ENCODE measurements around the gene TMEM116. TPM values are rescaled to one million over a fixed set of nuclear protein-coding genes. Genes with fewer than 3 reads are reported as not detected.

TMEM116 gene
- total and polyA plus RNA-seq, 10 of the 15 experiments (the other 5 are each of a cell fraction or from before 2014, with no cell fraction given), result 6.0 to 25.7 (median 8.5) TPM

- TF ChIP-seq, protein P1, sequence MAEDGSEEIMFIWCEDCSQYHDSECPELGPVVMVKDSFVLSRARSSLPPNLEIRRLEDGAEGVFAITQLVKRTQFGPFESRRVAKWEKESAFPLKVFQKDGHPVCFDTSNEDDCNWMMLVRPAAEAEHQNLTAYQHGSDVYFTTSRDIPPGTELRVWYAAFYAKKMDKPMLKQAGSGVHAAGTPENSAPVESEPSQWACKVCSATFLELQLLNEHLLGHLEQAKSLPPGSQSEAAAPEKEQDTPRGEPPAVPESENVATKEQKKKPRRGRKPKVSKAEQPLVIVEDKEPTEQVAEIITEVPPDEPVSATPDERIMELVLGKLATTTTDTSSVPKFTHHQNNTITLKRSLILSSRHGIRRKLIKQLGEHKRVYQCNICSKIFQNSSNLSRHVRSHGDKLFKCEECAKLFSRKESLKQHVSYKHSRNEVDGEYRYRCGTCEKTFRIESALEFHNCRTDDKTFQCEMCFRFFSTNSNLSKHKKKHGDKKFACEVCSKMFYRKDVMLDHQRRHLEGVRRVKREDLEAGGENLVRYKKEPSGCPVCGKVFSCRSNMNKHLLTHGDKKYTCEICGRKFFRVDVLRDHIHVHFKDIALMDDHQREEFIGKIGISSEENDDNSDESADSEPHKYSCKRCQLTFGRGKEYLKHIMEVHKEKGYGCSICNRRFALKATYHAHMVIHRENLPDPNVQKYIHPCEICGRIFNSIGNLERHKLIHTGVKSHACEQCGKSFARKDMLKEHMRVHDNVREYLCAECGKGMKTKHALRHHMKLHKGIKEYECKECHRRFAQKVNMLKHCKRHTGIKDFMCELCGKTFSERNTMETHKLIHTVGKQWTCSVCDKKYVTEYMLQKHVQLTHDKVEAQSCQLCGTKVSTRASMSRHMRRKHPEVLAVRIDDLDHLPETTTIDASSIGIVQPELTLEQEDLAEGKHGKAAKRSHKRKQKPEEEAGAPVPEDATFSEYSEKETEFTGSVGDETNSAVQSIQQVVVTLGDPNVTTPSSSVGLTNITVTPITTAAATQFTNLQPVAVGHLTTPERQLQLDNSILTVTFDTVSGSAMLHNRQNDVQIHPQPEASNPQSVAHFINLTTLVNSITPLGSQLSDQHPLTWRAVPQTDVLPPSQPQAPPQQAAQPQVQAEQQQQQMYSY (CRISPR knock-in tag; IDR thresholded peaks at IDR 0.05), result no peak
- TF ChIP-seq CHD2 (IDR thresholded peaks at IDR 0.05; ENCODE audit: borderline replicate concordance, low read depth, low read length), result no peak
- TF ChIP-seq SRF (IDR thresholded peaks at IDR 0.05; ENCODE audit: low read depth in 2 of 2, low read length in 2 of 2), result no peak
- TF ChIP-seq, protein P2, sequence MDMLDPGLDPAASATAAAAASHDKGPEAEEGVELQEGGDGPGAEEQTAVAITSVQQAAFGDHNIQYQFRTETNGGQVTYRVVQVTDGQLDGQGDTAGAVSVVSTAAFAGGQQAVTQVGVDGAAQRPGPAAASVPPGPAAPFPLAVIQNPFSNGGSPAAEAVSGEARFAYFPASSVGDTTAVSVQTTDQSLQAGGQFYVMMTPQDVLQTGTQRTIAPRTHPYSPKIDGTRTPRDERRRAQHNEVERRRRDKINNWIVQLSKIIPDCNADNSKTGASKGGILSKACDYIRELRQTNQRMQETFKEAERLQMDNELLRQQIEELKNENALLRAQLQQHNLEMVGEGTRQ (IDR thresholded peaks at IDR 0.05; ENCODE audit: borderline replicate concordance, low read depth, low read length), result no peak
- TF ChIP-seq KLF5 (IDR thresholded peaks at IDR 0.05; ENCODE audit: partially characterized antibody), result no peak
These were observed 36.1 kb downstream of the TMEM116 start (continued) for GRCh38 chr12:111976860-111977259.

DNA sequence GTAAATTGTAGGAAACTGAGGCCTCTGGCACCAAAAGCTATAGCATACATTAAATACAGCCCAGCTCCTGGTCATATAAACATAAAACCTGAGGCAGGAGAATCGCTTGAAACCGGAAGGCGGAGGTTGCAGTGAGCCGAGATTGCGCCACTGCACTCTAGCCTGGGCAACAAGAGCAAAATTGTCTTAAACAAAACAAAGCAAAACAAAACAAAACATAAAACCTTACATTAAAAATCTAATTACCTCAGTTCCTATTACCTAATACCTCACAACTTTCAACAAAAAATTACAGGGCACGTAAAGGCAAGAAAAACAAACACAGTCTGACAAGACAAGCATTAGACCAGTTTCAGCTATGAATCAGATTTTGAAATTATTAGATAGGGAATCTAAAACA is 36.7 kb downstream of the TMEM116 start:
- DNase-seq (ENCODE audit: low read depth, low spot score) (no peak), FAIRE-seq (no peak), ATAC-seq (no peak)
- Histone ChIP-seq H3K27ac (ENCODE audit: control insufficient read depth, insufficient read depth) (no peak overlapping the region), H3K4me3 (no peak overlapping the region), H3K9me3 (replicated peaks; ENCODE audit: control insufficient read depth, insufficient read depth, low read length) (no peaks in the 10 kb centered on the region; the same call in 2 of the 3 replicates), H4K20me1 (ENCODE audit: control insufficient read depth, insufficient read depth) (no peaks in the 10 kb centered on the region; the same call in 1 of the 2 replicates), H3K9ac (ENCODE audit: control insufficient read depth, insufficient read depth, low read length) (no peak overlapping the region), H3K4me2 (ENCODE audit: control insufficient read depth, insufficient read depth) (no peak overlapping the region), H3K36me3 (ENCODE audit: control insufficient read depth in 2 of 2, insufficient read depth in 2 of 2, low read length in 1 of 2) (no peaks in the 10 kb centered on the region), H3K79me2 (ENCODE audit: control insufficient read depth, insufficient read depth, low read length) (no peaks in the 10 kb centered on the region), H3K4me1 (ENCODE audit: control insufficient read depth, insufficient read depth, low read length) (no peaks in the 10 kb centered on the region), H3K27me3 (replicated peaks in 1 of 2; ENCODE audit: control insufficient read depth in 2 of 2, insufficient read depth in 2 of 2, low read length in 1 of 2) (no peaks in the 10 kb centered on the region), H2AFZ (ENCODE audit: control insufficient read depth, low read depth, low read length) (no peak overlapping the region)
- WGBS (ENCODE audit: insufficient coverage, insufficient replicate concordance, low lambda C conversion rate, missing lambda C conversion rate), result 85% methylated on average over 6 of the region's 6 CpGs
- intact Hi-C loops (cut with micrococcal nuclease; ENCODE audit: unreplicated experiment) (no loop called here), in situ Hi-C loops (cut with MboI) (no loop called here)
- ChIA-PET RAD21 (ENCODE audit: unreplicated experiment) (no interaction called here), SMC1A (ENCODE audit: uncharacterized antibody, unreplicated experiment) (interaction anchor here (0.7 to 1.3 kb wide), 2 partner anchors 15 to 30 kb away, joined by 3 to 4 read pairs; no protein-coding TSS in a partner anchor), CTCF (no interaction called here), POLR2A (no interaction called here)
- BruUV-seq (replicated peaks), result no TSS peak
- TF ChIP-seq ZNF274 (IDR thresholded peaks at IDR 0.05; ENCODE audit: insufficient read depth, insufficient read length) (no peak), CREB1 (IDR thresholded peaks at IDR 0.05; ENCODE audit: low read depth) (no peak), MTA3 (IDR thresholded peaks at IDR 0.05; ENCODE audit: borderline replicate concordance, low read length) (no peak), BCLAF1 (IDR thresholded peaks at IDR 0.05) (no peak), TCF3 (IDR thresholded peaks at IDR 0.05; ENCODE audit: borderline replicate concordance, insufficient read depth, low read depth, low read length) (no peak), PAX5 (IDR thresholded peaks at IDR 0.05; ENCODE audit: borderline replicate concordance, low read depth, low read length) (no peak), MXI1 (IDR thresholded peaks at IDR 0.05; ENCODE audit: low read depth, low read length) (no peak), CHD2 (IDR thresholded peaks at IDR 0.05; ENCODE audit: borderline replicate concordance, low read depth, low read length) (no peak), EZH2 (IDR thresholded peaks at IDR 0.05; ENCODE audit: borderline replicate concordance, control insufficient read depth, low read depth, low read length) (no peak), FOS (IDR thresholded peaks at IDR 0.05; ENCODE audit: borderline replicate concordance, extremely low read depth, insufficient read length) (no peak)

Data from GM12878 (cell line).